Ramos (cell line): ENCODE measurements around the gene YWHAG.
"Not testable (repeated sequence)": the region's sequence is repeated elsewhere in the genome, so short reads cannot be mapped to it uniquely, and the experiment has no call there.

Source experiments
- in situ Hi-C: fragments of 300-500 bp; cut with MboI; formaldehyde crosslinking; loops from one replicate; pipeline ENCODE4 v1.14.3; 2022; ENCODE audit warnings: low sequenced_read_pairs; ENCODE audit not compliant: unreplicated experiment

YWHAG gene

DNA sequence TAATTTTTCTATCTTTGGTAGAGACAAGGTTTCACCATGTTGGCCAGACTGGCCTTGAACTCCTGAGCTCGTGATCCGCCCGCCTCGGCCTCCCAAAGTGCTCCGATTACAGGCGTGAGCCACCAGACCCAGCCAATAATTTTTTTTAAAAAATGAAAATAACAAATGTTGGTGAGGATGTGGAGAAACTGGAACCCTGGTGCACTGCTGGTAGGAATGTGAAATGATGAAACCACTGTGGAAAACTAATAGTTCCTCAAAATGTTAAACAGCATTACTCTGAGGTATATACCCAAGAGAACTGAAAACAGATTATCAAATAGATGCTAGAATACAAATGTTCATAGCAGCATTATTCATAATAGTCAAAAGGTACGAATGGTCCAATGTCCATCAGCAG, 23.0 kb upstream of the YWHAG start:
- in situ Hi-C loops = no loop called here

GRCh38 chr7:76380623-76380966, 21.8 kb upstream of the YWHAG start:
- in situ Hi-C loops = no loop called here

GRCh38 chr7:76377186-76377918, 18.6 kb upstream of the YWHAG start:
- in situ Hi-C loops = no loop called here

GRCh38 chr7:76375251-76375650, 16.5 kb upstream of the YWHAG start:
- in situ Hi-C loops = no loop called here

GRCh38 chr7:76372984-76373833, 14.4 kb upstream of the YWHAG start:
- in situ Hi-C loops = no loop called here

- in situ Hi-C loops = no loop called here
Measured at GRCh38 chr7:76371396-76371795, 12.6 kb upstream of the YWHAG start.

- in situ Hi-C loops = no loop called here
Measured at GRCh38 chr7:76369018-76369417, 10.2 kb upstream of the YWHAG start.

DNA sequence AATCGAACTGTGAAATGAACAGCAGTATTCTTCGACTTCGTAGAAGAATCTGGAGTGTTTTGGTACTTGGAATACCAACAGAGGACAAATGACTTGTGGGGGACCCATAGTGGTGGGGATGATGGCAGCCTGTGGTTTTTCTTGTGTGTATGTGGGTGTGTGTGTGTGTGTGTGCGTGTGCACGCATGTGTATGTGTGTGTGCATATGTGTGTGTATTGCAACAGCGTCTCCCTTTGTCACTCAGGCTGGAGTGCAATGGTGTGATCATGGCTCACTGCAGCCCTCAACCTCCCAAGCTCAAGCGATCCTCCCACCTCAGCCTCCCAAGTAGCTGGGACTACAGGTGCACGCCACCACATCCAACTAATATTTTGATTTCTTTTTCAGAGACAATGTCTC, 9.4 kb upstream of the YWHAG start:
- in situ Hi-C loops = no loop called here

DNA sequence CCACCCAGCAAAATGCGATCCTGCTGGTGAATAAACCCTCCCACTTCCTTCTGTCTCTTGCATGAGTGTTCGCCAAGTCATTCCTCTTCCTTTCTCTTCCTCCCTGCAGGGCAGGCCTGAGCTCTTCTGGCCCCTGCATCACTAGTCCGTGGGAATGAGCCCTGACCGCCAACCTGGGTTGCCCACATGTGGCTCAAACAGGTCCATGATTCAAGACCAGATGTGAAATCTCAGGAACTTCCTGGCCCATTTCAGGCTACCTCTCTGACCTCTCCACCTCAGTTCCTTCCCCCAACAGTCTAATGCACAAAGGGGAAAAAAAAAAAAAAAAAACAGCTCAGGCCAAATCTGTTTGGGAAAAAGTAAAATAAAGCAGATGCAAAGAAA, 5.4 kb upstream of the YWHAG start:
- in situ Hi-C loops = no loop called here

- in situ Hi-C loops = not testable (repeated sequence)
Measured at GRCh38 chr7:76363754-76364153, 5.0 kb upstream of the YWHAG start.

GRCh38 chr7:76359978-76360638, 1.3 kb upstream of the YWHAG start:
- in situ Hi-C loops = no loop called here

DNA sequence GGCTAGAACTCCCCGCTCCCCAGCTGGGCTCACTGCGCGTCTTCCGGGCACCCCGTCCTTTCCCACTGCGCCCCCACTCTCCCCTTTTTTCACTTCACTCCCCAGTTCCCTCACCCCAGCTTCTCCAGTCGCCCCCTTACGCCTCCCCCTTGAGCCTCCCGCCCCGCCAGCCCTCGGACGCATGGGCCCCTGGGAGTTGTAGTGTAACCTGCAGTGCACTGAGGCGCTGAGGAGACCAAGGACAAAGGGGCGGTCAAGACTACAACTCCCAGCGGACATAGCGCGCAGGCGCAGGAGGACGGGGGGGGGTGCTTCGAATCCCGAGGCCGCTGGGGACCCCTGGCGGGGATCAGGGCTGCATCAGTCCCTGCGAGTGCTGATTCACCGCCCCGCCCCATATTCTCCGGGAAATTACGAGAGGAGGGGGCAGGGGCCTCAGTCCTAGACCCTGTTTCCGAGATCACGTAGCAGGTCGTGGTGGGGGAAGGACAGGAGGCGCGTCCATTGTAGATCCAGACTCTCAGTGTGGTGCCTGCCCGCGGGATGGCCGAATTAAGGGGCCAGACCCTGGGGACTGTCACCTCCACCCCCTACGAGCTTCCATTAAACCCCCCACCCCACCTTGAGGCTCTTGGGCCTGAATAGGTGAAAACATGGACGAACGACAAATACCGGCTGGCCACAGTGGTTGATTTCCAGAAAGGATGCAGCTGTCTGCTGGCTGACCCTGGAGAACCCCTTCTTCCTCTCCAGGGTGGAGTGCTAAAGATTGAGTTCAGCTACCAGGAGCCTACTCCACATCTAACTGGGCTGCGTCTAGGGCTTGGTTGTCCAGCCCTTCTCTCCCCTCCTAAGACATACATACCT, 553 bp upstream of the YWHAG start:
- in situ Hi-C loops = no loop called here

DNA sequence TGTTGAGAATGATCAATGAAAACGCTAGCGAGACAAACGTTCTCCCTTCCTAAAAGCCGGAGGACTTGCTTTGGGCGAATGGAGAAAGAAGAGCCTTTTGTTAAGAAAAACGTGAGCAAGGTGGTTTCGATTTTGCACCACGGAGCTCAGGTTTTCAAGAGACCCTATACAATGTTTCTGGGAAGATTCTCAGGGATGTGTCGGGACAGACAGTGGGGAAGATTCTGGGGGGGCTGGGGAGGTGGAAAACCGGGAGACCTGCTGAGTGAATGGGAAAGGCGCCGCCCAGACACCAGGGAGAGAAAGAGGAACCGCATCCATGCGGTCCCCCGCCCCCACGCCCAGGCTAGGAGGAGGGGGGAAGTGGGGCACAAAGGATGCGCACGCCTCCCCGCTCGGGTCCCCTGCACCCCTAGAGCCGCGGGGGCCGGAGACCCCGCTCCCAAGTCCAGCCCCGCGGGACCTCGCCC, 745 bp downstream of the YWHAG start:
- in situ Hi-C loops = no loop called here

DNA sequence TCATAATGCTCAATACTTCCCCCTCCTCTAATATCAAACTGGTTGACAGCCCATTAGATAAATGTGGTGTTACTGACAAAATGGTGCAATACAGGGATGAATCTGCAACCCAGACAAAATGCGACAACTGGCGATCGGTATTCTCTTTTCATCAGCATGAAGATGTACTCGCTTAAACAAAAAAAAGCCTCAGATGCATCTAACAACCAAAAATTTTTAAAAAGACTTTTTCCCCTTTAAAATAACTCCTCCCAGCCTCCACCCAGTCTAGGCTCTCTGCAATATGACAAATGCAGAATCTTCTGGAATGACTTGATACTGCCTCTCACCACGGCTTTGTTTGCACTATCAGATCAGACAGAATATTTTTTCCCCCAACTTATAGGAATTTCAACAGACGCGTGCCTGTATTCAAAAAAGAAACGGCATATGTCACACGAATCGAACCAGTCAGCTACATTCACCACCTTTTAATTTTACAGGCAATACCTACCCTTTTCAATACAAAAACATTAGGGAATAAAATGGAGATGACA, 1.2 kb downstream of the YWHAG start:
- in situ Hi-C loops = no loop called here

DNA sequence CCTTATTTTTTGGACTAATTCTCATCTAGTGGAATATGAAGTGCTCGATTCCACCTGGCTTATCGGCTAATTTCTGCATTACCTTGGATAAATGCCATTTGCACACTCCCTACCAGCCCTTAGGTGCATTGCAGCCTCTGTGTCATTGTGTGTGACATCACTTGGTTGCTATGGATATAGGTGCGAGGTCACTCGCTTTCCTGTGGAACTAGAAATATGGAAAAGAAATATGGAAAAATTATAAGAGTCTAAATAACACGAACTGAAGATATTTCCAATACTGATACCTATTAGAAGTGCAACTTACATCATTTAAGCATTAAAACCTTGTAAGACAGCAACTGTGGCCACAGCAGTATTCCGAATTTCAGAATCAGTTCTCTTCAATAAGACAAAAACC, 2.0 kb downstream of the YWHAG start:
- in situ Hi-C loops = no loop called here

DNA sequence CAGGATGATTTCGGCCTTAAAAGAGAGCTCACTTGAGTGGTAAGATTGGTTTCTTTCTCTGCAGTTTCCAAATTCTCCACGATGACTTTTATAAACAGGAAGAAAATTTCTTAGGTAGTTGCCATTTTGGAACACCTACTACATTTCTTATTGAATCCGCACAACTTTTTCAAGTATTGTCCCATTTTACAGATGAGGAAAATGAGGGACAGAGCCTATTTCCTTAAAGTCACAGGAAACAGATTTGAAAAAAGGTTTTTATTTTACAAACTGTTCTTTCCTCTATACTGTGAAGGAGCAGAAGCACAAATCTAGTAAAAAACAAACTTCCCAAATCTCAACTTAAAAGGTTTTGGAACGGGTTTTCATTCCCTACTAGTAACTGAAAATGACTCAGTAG, 2.7 kb downstream of the YWHAG start:
- in situ Hi-C loops = no loop called here

DNA sequence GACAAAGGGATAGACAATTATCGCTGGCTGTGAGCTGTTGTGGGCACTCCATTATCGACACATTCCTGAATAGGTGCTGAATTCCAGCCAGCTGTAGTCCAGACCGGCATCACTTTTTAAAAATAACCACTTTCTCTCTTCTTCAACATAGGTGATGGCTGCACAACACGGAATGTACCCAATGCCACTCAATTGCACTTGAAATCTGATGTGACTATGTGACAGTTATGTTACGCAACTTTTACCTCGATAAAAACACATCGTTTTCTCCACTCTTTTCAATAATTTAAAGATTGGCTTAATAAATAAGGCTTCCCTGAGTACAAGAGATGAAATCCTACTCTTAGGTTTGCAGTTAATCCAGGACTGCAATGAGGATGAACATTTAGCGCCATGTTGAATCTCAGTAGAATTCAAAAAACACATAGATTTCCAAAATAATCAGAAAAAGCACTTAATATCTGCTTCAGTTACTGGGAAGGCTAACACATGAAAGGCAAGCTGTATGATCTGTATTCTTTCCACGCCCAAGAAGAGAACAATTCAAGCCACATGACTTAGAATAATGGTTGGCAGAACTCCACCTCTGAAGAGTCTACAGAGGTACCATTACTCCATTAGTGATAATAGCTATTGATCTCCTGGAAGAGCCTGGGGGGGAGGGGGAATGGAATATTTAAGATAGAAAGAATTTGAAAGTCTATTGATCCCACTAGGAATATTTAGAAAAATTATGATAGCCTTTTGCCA, 3.6 kb downstream of the YWHAG start:
- in situ Hi-C loops = no loop called here

DNA sequence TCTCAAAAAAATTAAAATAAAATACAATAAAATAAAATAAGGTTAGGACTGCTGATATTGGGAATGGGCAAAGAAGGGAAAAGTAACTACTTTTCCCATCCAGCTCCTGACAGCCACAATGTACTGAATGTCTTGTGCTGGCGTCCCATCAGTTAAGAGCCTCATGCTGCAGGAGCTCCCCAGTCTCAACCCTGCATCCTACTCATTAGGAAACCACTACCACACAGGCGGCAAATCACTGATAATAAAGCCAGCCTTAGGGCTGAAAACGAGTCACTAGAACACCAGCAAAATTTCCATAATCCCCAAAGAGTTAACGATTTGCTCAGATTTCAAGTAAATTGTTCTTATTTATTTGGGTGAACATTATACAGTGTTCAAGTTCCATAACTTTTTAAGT, 4.3 kb downstream of the YWHAG start:
- in situ Hi-C loops = no loop called here

- in situ Hi-C loops = no loop called here
Measured at GRCh38 chr7:76353744-76354143, 5.0 kb downstream of the YWHAG start.
